ENCODE results near the gene ACTC1. TPM values are rescaled to one million over a fixed set of nuclear protein-coding genes. Genes with fewer than 3 reads are reported as not detected.

The ACTC1 gene
- total and polyA plus RNA-seq, 2 donors (not counting 3 experiments of a cell fraction or from before 2014, with no cell fraction given), result 1.0 TPM; not detected in 1

DNA sequence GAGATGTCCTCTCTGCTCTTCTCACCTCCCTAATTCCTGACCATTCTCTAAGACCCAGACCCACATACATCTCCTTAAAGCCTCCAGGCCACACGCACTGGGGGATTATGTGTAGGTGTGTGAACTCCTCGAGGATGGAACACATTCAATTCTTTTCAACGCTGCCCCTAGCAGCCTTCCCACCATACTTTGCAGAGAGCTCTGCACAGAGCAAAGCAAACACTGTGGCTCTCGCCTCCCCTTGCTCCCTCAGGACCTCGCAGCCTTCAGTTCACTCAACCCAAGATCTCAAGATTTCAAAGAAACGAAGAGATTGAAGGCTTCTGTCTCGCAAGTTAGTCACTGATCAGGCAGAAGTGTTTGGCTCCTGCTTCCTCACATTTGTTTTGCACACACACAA, 6.0 kb downstream of the ACTC1 start:
- intact Hi-C loops (cut with micrococcal nuclease), result no loop called here
- no peaks in the 10 kb centered on the region for H3K36me3 ChIP-seq (ENCODE audit: control insufficient read depth in 2 of 2, extremely low read depth in 1 of 2, insufficient read depth in 2 of 2, low read length in 2 of 2)
- H3K9ac ChIP-seq (replicated peaks; ENCODE audit: extremely low read depth, insufficient read depth, low read length), result no peak overlapping the region
- H3K27me3 ChIP-seq (ENCODE audit: control insufficient read depth in 2 of 2, insufficient read depth in 2 of 2, low read length in 2 of 2), result peaks cover 19 to 31% of the 10 kb centered on the region in 2 experiments
- no peaks in the 10 kb centered on the region for H3K4me1 ChIP-seq (ENCODE audit: control insufficient read depth, extremely low read depth, insufficient read depth, low read length)
- POLR2A ChIA-PET, result no interaction called here
- no peak overlapping the region for H2AFZ ChIP-seq (ENCODE audit: low read depth, low read length)
- TF ChIP-seq GATA2 (IDR thresholded peaks at IDR 0.05; ENCODE audit: insufficient read depth, insufficient read length, low read depth, low read length) (no peak), MYC (IDR thresholded peaks at IDR 0.05; ENCODE audit: low read depth, low read length) (no peak), JUN (IDR thresholded peaks at IDR 0.05; ENCODE audit: borderline replicate concordance, insufficient read depth, insufficient read length, low read depth) (no peak), EZH2 (IDR thresholded peaks at IDR 0.05; ENCODE audit: borderline replicate concordance, low read depth, low read length, severe bottlenecking) (no peak), POLR2AphosphoS5 (IDR thresholded peaks at IDR 0.05; ENCODE audit: insufficient read depth, low read depth, low read length) (no peak), FOS (IDR thresholded peaks at IDR 0.05; ENCODE audit: borderline replicate concordance, insufficient read depth, low read length) (no peak), POLR2A (IDR thresholded peaks at IDR 0.05; ENCODE audit: low read depth, low read length) (no peak)
- TF ChIP-seq, protein P1, sequence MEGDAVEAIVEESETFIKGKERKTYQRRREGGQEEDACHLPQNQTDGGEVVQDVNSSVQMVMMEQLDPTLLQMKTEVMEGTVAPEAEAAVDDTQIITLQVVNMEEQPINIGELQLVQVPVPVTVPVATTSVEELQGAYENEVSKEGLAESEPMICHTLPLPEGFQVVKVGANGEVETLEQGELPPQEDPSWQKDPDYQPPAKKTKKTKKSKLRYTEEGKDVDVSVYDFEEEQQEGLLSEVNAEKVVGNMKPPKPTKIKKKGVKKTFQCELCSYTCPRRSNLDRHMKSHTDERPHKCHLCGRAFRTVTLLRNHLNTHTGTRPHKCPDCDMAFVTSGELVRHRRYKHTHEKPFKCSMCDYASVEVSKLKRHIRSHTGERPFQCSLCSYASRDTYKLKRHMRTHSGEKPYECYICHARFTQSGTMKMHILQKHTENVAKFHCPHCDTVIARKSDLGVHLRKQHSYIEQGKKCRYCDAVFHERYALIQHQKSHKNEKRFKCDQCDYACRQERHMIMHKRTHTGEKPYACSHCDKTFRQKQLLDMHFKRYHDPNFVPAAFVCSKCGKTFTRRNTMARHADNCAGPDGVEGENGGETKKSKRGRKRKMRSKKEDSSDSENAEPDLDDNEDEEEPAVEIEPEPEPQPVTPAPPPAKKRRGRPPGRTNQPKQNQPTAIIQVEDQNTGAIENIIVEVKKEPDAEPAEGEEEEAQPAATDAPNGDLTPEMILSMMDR (IDR thresholded peaks at IDR 0.05; ENCODE audit: extremely low read depth in 1 of 2, insufficient read depth in 1 of 2, low read depth in 1 of 2, low read length in 2 of 2), result no peak
- TF ChIP-seq, protein P2, sequence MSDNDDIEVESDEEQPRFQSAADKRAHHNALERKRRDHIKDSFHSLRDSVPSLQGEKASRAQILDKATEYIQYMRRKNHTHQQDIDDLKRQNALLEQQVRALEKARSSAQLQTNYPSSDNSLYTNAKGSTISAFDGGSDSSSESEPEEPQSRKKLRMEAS (IDR thresholded peaks at IDR 0.05; ENCODE audit: insufficient read depth, insufficient read length), result no peak
- dilution Hi-C loops (cut with MboI; ENCODE audit: extremely low pct_ligation_motif_present, low sequenced_read_pairs), result no loop called here
- H3K9me3 ChIP-seq (replicated peaks; ENCODE audit: control insufficient read depth, insufficient read depth, low read length), result no peaks in the 10 kb centered on the region
- H3K27ac ChIP-seq (ENCODE audit: insufficient read depth, low read depth, low read length), result no peak overlapping the region
- CTCF ChIA-PET, result no interaction called here
- H3K4me3 ChIP-seq (replicated peaks in 1 of 3; ENCODE audit: insufficient read depth in 1 of 3, low read depth in 1 of 3, low read length in 3 of 3), result no peak overlapping the region
- H3K79me2 ChIP-seq (ENCODE audit: control insufficient read depth, insufficient read depth, low read length), result no peaks in the 10 kb centered on the region
- H4K20me1 ChIP-seq (replicated peaks; ENCODE audit: control insufficient read depth, extremely low read depth, insufficient read depth, low read length), result no peaks in the 10 kb centered on the region
- BruUV-seq (replicated peaks), result no TSS peak
- no peaks in the 10 kb centered on the region for H3K9me1 ChIP-seq (replicated peaks; ENCODE audit: control insufficient read depth, extremely low read depth, insufficient read depth, low read length)
- DNase-seq (ENCODE audit: low read depth, low spot score), result no peak
- H3K4me2 ChIP-seq (ENCODE audit: insufficient read depth, low read length), result no peak overlapping the region
- no peak for FAIRE-seq
